HepG2 (cell line): Measurements from ENCODE around the gene USP36. TPM values are rescaled to one million over a fixed set of nuclear protein-coding genes. Genes with fewer than 3 reads are reported as not detected.

Source experiments
- DNMT1 ChIP-seq: sonication (generic); formaldehyde crosslinking; IDR thresholded peaks from 2 replicates; pipeline ENCODE4 v1.5.1; 2020; ENCODE audit warnings: mild to moderate bottlenecking, missing genetic modification reagents
- HDAC2 ChIP-seq: sonication (generic); formaldehyde crosslinking; IDR thresholded peaks from 2 replicates; pipeline ENCODE4 v1.4.0; 2020; ENCODE audit warnings: missing genetic modification reagents
- HIC2 ChIP-seq: sonication (generic); formaldehyde crosslinking; IDR thresholded peaks from 2 replicates; pipeline ENCODE4 v1.9.0; 2022; ENCODE audit warnings: low read depth, missing genetic modification reagents
- HMGA1 ChIP-seq: sonication (generic); formaldehyde crosslinking; conservative IDR thresholded peaks from 2 replicates; pipeline ENCODE4 v1.4.0; 2020; ENCODE audit warnings: missing genetic modification reagents
- JARID2 ChIP-seq: sonication (generic); formaldehyde crosslinking; IDR thresholded peaks from 2 replicates; pipeline ENCODE4 v1.8.1; 2023; ENCODE audit warnings: missing genetic modification reagents, inconsistent platforms; ENCODE audit not compliant: insufficient replicate concordance
- KDM2A ChIP-seq: sonication (generic); formaldehyde crosslinking; IDR thresholded peaks from 2 replicates; pipeline ENCODE4 v1.4.0; 2020; ENCODE audit warnings: low read depth, missing genetic modification reagents, borderline replicate concordance
- MAFG ChIP-seq: sonication (generic); formaldehyde crosslinking; IDR thresholded peaks from 2 replicates; pipeline ENCODE4 v1.5.1; 2020; ENCODE audit warnings: mild to moderate bottlenecking, missing genetic modification reagents
- PCBP2 ChIP-seq: fragments of 200-400 bp; formaldehyde crosslinking; optimal IDR thresholded peaks from 2 replicates; pipeline ENCODE3; 2018; ENCODE audit warnings: low read length, low read depth; ENCODE audit not compliant: poor library complexity, severe bottlenecking
- RAD51 ChIP-seq: fragments of 450-650 bp; IDR thresholded peaks from 2 replicates; pipeline ENCODE4 v1.6.1; 2016; ENCODE audit warnings: borderline replicate concordance
- SRSF1 ChIP-seq: fragments of 200-400 bp; formaldehyde crosslinking; optimal IDR thresholded peaks from 2 replicates; pipeline ENCODE3; 2017; ENCODE audit warnings: mild to moderate bottlenecking, low read depth, low read length, moderate library complexity
- TCF7L2 ChIP-seq: IDR thresholded peaks from 2 replicates; pipeline ENCODE4 v1.6.1; 2011; ENCODE audit warnings: mild to moderate bottlenecking, low read depth, low read length, moderate library complexity
- TERF1 ChIP-seq: sonication (generic); formaldehyde crosslinking; IDR thresholded peaks from 2 replicates; pipeline ENCODE4 v1.8.0; 2022; ENCODE audit warnings: mild to moderate bottlenecking, missing genetic modification reagents, moderate library complexity
- TFDP2 ChIP-seq: sonication (generic); formaldehyde crosslinking; IDR thresholded peaks from 2 replicates; pipeline ENCODE4 v1.4.0; 2020; ENCODE audit warnings: missing genetic modification reagents
- THRA ChIP-seq: sonication (generic); formaldehyde crosslinking; IDR thresholded peaks from 2 replicates; pipeline ENCODE4 v1.4.0; 2020; ENCODE audit warnings: missing genetic modification reagents, borderline replicate concordance
- ZFP62 ChIP-seq: sonication (generic); formaldehyde crosslinking; IDR thresholded peaks from 2 replicates; pipeline ENCODE4 v1.4.0; 2020; ENCODE audit warnings: missing genetic modification reagents
- ZNF20 ChIP-seq: sonication (generic); formaldehyde crosslinking; IDR thresholded peaks from 2 replicates; pipeline ENCODE4 v1.4.0; 2020; ENCODE audit warnings: mild to moderate bottlenecking, moderate library complexity, missing genetic modification reagents
- ZNF317 ChIP-seq: sonication (generic); formaldehyde crosslinking; IDR thresholded peaks from 2 replicates; pipeline ENCODE4 v1.5.0; 2020; ENCODE audit warnings: mild to moderate bottlenecking, missing genetic modification reagents
- ZNF577 ChIP-seq: sonication (generic); formaldehyde crosslinking; IDR thresholded peaks from 2 replicates; pipeline ENCODE4 v1.4.0; 2020; ENCODE audit warnings: mild to moderate bottlenecking, low read depth, missing genetic modification reagents, borderline replicate concordance
- ZNF776 ChIP-seq: sonication (generic); formaldehyde crosslinking; IDR thresholded peaks from 2 replicates; pipeline ENCODE4 v1.4.0; 2020; ENCODE audit warnings: mild to moderate bottlenecking, missing genetic modification reagents
- ZNF790 ChIP-seq: sonication (generic); formaldehyde crosslinking; IDR thresholded peaks from 2 replicates; pipeline ENCODE4 v1.8.0; 2022; ENCODE audit warnings: missing genetic modification reagents, mild to moderate bottlenecking, borderline replicate concordance
- ZSCAN9 ChIP-seq: IDR thresholded peaks from 2 replicates; pipeline ENCODE4 v1.6.1; 2016; ENCODE audit warnings: borderline replicate concordance
- polyA plus RNA-seq, 8 experiments: library from polyadenylated mRNA; depleted of rRNA in 3 of 8; stranded (reverse) in 7 of 8; unstranded in 1 of 8; fragments of >200 nt; fragmentation: Illumina TruSeq in 4 of 8; extraction: Trizol in 4 of 8; gene quantifications; 2 replicates each; pipeline versions ENCODE4 v1.2.1 to v1.2.3, GENCODE V29; 2011 to 2016; ENCODE audit warnings: low read depth in 4 of 8, missing spikeins in 1 of 8, mixed read lengths in 1 of 8; ENCODE audit not compliant: insufficient read depth in 1 of 8
- total RNA-seq, 5 experiments: library from RNA; depleted of rRNA; stranded (reverse); fragments of >200 nt; fragmentation: Illumina TruSeq; extraction: Trizol; gene quantifications; 2 replicates each; pipeline ENCODE4 v1.2.3, GENCODE V29; 2016; ENCODE audit warnings: low read depth in 1 of 5

The USP36 gene
- total and polyA plus RNA-seq, 2 of the 13 experiments (the other 11 are each of a cell fraction or from before 2014, with no cell fraction given): 29.6 to 45.9 TPM

GRCh38 chr17:78751447-78752161, 89.0 kb downstream of the USP36 start (continued):
- TF ChIP-seq PCBP2 (no peak), MAFG (CRISPR knock-in tag) (no peak), TCF7L2 (no peak), SRSF1 (no peak), ZNF790 (no peak), THRA (CRISPR knock-in tag) (peak; percentile 95), ZSCAN9 (no peak; the same call in 1 of the 2 replicates), HMGA1 (CRISPR knock-in tag) (no peak), HDAC2 (CRISPR knock-in tag) (peak; percentile 40; the same call in 1 of the 2 replicates), KDM2A (peak; percentile 22; the same call in 1 of the 2 replicates), ZNF776 (CRISPR knock-in tag) (no peak), TERF1 (CRISPR knock-in tag) (no peak), TFDP2 (CRISPR knock-in tag) (peak; percentile 42), ZNF20 (CRISPR knock-in tag) (no peak), HIC2 (CRISPR knock-in tag) (no peak), RAD51 (no peak), DNMT1 (CRISPR knock-in tag) (no peak), ZNF577 (CRISPR knock-in tag) (no peak), ZNF317 (CRISPR knock-in tag) (no peak), ZFP62 (CRISPR knock-in tag) (no peak), JARID2 (no peak)
